ENCODE results near the gene AZI2. TPM values are rescaled to one million over a fixed set of nuclear protein-coding genes. Genes with fewer than 3 reads are reported as not detected.

AZI2 gene
- total and polyA plus RNA-seq, 2 experiments from 2014 or later = 24.5 to 28.6 TPM

DNA sequence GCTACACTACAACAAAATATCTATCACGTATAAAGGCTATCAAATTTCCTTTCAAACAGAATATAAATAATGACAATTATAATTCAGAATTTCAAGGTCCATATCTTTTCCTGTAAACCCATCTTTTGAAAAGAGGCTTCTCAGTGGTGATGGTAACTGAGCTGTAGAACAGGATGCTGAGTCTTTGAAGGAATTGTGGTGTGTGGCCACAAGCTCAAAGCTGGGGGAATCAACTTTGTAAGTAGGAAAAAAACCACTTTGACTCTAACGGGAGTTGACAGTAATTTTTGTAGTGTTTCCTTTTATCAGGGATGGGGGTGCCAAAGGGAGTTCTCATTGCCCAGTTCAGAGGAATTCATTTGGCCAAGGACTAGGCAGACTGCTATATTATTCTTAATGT, 13.4 kb downstream of the AZI2 start (continued):
- TF ChIP-seq, protein P1, sequence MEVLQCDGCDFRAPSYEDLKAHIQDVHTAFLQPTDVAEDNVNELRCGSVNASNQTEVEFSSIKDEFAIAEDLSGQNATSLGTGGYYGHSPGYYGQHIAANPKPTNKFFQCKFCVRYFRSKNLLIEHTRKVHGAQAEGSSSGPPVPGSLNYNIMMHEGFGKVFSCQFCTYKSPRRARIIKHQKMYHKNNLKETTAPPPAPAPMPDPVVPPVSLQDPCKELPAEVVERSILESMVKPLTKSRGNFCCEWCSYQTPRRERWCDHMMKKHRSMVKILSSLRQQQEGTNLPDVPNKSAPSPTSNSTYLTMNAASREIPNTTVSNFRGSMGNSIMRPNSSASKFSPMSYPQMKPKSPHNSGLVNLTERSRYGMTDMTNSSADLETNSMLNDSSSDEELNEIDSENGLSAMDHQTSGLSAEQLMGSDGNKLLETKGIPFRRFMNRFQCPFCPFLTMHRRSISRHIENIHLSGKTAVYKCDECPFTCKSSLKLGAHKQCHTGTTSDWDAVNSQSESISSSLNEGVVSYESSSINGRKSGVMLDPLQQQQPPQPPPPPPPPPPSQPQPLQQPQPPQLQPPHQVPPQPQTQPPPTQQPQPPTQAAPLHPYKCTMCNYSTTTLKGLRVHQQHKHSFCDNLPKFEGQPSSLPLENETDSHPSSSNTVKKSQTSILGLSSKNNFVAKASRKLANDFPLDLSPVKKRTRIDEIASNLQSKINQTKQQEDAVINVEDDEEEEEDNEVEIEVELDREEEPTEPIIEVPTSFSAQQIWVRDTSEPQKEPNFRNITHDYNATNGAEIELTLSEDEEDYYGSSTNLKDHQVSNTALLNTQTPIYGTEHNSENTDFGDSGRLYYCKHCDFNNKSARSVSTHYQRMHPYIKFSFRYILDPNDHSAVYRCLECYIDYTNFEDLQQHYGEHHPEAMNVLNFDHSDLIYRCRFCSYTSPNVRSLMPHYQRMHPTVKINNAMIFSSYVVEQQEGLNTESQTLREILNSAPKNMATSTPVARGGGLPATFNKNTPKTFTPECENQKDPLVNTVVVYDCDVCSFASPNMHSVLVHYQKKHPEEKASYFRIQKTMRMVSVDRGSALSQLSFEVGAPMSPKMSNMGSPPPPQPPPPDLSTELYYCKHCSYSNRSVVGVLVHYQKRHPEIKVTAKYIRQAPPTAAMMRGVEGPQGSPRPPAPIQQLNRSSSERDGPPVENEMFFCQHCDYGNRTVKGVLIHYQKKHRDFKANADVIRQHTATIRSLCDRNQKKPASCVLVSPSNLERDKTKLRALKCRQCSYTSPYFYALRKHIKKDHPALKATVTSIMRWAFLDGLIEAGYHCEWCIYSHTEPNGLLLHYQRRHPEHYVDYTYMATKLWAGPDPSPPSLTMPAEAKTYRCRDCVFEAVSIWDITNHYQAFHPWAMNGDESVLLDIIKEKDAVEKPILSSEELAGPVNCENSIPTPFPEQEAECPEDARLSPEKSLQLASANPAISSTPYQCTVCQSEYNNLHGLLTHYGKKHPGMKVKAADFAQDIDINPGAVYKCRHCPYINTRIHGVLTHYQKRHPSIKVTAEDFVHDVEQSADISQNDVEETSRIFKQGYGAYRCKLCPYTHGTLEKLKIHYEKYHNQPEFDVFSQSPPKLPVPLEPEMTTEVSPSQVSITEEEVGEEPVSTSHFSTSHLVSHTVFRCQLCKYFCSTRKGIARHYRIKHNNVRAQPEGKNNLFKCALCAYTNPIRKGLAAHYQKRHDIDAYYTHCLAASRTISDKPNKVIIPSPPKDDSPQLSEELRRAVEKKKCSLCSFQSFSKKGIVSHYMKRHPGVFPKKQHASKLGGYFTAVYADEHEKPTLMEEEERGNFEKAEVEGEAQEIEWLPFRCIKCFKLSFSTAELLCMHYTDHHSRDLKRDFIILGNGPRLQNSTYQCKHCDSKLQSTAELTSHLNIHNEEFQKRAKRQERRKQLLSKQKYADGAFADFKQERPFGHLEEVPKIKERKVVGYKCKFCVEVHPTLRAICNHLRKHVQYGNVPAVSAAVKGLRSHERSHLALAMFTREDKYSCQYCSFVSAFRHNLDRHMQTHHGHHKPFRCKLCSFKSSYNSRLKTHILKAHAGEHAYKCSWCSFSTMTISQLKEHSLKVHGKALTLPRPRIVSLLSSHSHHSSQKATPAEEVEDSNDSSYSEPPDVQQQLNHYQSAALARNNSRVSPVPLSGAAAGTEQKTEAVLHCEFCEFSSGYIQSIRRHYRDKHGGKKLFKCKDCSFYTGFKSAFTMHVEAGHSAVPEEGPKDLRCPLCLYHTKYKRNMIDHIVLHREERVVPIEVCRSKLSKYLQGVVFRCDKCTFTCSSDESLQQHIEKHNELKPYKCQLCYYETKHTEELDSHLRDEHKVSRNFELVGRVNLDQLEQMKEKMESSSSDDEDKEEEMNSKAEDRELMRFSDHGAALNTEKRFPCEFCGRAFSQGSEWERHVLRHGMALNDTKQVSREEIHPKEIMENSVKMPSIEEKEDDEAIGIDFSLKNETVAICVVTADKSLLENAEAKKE (CRISPR knock-in tag; IDR thresholded peaks at IDR 0.05) = no peak
- TF ChIP-seq, protein P2, sequence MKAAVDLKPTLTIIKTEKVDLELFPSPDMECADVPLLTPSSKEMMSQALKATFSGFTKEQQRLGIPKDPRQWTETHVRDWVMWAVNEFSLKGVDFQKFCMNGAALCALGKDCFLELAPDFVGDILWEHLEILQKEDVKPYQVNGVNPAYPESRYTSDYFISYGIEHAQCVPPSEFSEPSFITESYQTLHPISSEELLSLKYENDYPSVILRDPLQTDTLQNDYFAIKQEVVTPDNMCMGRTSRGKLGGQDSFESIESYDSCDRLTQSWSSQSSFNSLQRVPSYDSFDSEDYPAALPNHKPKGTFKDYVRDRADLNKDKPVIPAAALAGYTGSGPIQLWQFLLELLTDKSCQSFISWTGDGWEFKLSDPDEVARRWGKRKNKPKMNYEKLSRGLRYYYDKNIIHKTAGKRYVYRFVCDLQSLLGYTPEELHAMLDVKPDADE (IDR thresholded peaks at IDR 0.05) = no peak
- TF ChIP-seq CREB1 (CRISPR knock-in tag; IDR thresholded peaks at IDR 0.05; ENCODE audit: low read depth) = no peak
- no peak for TF ChIP-seq ZNF331 (CRISPR knock-in tag; IDR thresholded peaks at IDR 0.05; ENCODE audit: low read depth)

GRCh38 chr3:28334552-28334951, 14.1 kb downstream of the AZI2 start:
- Histone ChIP-seq H3F3A (replicated peaks; ENCODE audit: low read depth) (no peaks in the 10 kb centered on the region), H3K4me2 (no peak overlapping the region), H3K79me2 (replicated peaks; ENCODE audit: insufficient read depth) (no peaks in the 10 kb centered on the region), H3K27me3 (ENCODE audit: insufficient read depth) (no peaks in the 10 kb centered on the region), H3K36me3 (ENCODE audit: insufficient read depth) (no peaks in the 10 kb centered on the region), H3K4me1 (ENCODE audit: insufficient read depth) (no peaks in the 10 kb centered on the region), H3K9me2 (ENCODE audit: insufficient read depth) (no peaks in the 10 kb centered on the region), H3K27ac (ENCODE audit: low read depth) (no peak overlapping the region), H4K20me1 (replicated peaks; ENCODE audit: insufficient read depth) (no peaks in the 10 kb centered on the region), H3K4me3 (no peak overlapping the region), H2AFZ (no peak overlapping the region)
- Mint-ChIP-seq H3K9me3 (no peaks in the 10 kb centered on the region), H3K36me3 (ENCODE audit: low read depth) (peaks cover 2% of the 10 kb centered on the region; the same call in 1 of the 3 replicates), H3K27ac (no peak overlapping the region), H3K4me3 (no peak overlapping the region), H3K4me1 (no peaks in the 10 kb centered on the region), H3K27me3 (ENCODE audit: insufficient read depth, low read depth, poor library complexity) (no peaks in the 10 kb centered on the region)
- no peak for DNase-seq (ENCODE audit: low spot score)
- no peak for ATAC-seq
- TF ChIP-seq CREB1 (CRISPR knock-in tag; IDR thresholded peaks at IDR 0.05; ENCODE audit: low read depth) (no peak), CTCF (conservative IDR thresholded peaks at IDR 0.05; ENCODE audit: low read depth in 2 of 2) (peak in 1 of 2 experiments; percentile 35; a peak in 3 of 4 replicates), EZH2phosphoT487 (IDR thresholded peaks at IDR 0.05; ENCODE audit: unreplicated experiment) (no peak), STAT1 (IDR thresholded peaks at IDR 0.05; ENCODE audit: unreplicated experiment) (no peak)
- TF ChIP-seq, protein P2 (IDR thresholded peaks at IDR 0.05) = no peak

Measured in GM23338 (cell line).